GM12878 (cell line): ENCODE data around the gene TAF9B. TPM values are rescaled to one million over a fixed set of nuclear protein-coding genes. Genes with fewer than 3 reads are reported as not detected.
A peak's percentile ranks its signal among the peaks of the same experiment; 100 is the strongest.
"Not testable (repeated sequence)": the region's sequence is repeated elsewhere in the genome, so short reads cannot be mapped to it uniquely, and the experiment has no call there.

Experiments
- ATAC-seq: fragments of 200-7000 bp; cut with Tn5 transposase; 3 replicates; pipeline ENCODE4 v1.9.1; 2020; ENCODE audit warnings: mild to moderate bottlenecking, moderate library complexity
- BruUV-seq: library from RNA; stranded (reverse); fragments of 400-500 nt; replicated peaks from 2 replicates; lab custom pipeline; 2021; lab: Mats Ljungman, UMichigan
- CTCF ChIA-PET: fragments of 300-600 bp; sonication (Branson Sonifier 250); formaldehyde crosslinking; extraction: SDS; loops from one replicate; lab custom pipeline; 2021; ENCODE audit warnings: inconsistent platforms; lab: Yijun Ruan, JAX
- POLR2A ChIA-PET: fragments of 350-600 bp; formaldehyde crosslinking; extraction: SDS; loops from one replicate; lab custom pipeline; 2021; ENCODE audit warnings: inconsistent platforms; lab: Charles Lee
- RAD21 ChIA-PET: fragments of 300-600 bp; sonication (Branson Sonifier 250); formaldehyde crosslinking; loops from one replicate; lab custom pipeline; 2023; ENCODE audit warnings: antibody characterized with exemption; ENCODE audit not compliant: unreplicated experiment; lab: Charles Lee
- SMC1A ChIA-PET: fragments of 300-600 bp; sonication (Branson Sonifier 250); formaldehyde crosslinking; loops from one replicate; lab custom pipeline; 2023; ENCODE audit not compliant: unreplicated experiment, uncharacterized antibody; lab: Charles Lee
- DNase-seq: peaks from one replicate; pipeline ENCODE4 v3.0.0-alpha.2; 2011; ENCODE audit warnings: low read depth, low spot score
- FAIRE-seq: peaks from 3 replicates; lab custom pipeline; 2011; peaks lifted over from hg19 to GRCh38; lab: Jason Lieb, UNC
- H2AFZ ChIP-seq: 2 replicates; pipeline ENCODE4 v1.6.0; 2011; ENCODE audit warnings: low read depth, low read length, control low read depth; ENCODE audit not compliant: control insufficient read depth
- H3K27ac ChIP-seq: 2 replicates; pipeline ENCODE4 v1.5.1; 2011; ENCODE audit warnings: control low read depth; ENCODE audit not compliant: control insufficient read depth, insufficient read depth
- H3K27me3 ChIP-seq, 2 experiments: replicated peaks in 1 of 2; 2 replicates each; pipeline versions ENCODE4 v1.6.0 to v1.6.1; 2011; ENCODE audit warnings: low read length in 1 of 2; ENCODE audit not compliant: control insufficient read depth in 2 of 2, insufficient read depth in 2 of 2
- H3K36me3 ChIP-seq, 2 experiments: 2 replicates each; pipeline ENCODE4 v1.5.1; 2011; ENCODE audit warnings: low read length in 1 of 2; ENCODE audit not compliant: control insufficient read depth in 2 of 2, insufficient read depth in 2 of 2
- H3K4me1 ChIP-seq: 2 replicates; pipeline ENCODE4 v1.6.1; 2011; ENCODE audit warnings: mild to moderate bottlenecking, low read length, moderate library complexity, mixed read lengths; ENCODE audit not compliant: control insufficient read depth, insufficient read depth
- H3K4me2 ChIP-seq: 2 replicates; pipeline ENCODE4 v1.6.0; 2011; ENCODE audit warnings: control low read depth; ENCODE audit not compliant: control insufficient read depth, insufficient read depth
- H3K4me3 ChIP-seq: fragments of 200-600 bp; sonication (generic); 2 replicates; pipeline ENCODE4 v1.5.1; 2016
- H3K79me2 ChIP-seq: 2 replicates; pipeline ENCODE4 v1.6.0; 2011; ENCODE audit warnings: low read length; ENCODE audit not compliant: control insufficient read depth, insufficient read depth
- H3K9ac ChIP-seq: 2 replicates; pipeline ENCODE4 v1.8.0; 2011; ENCODE audit warnings: low read length, control low read depth, mixed read lengths; ENCODE audit not compliant: control insufficient read depth, insufficient read depth
- H3K9me3 ChIP-seq: replicated peaks from 3 replicates; pipeline ENCODE4 v1.5.1; 2011; ENCODE audit warnings: mild to moderate bottlenecking, low read length; ENCODE audit not compliant: control insufficient read depth, insufficient read depth
- H4K20me1 ChIP-seq: 2 replicates; pipeline ENCODE4 v1.6.0; 2011; ENCODE audit not compliant: control insufficient read depth, insufficient read depth
- CHD1 ChIP-seq: IDR thresholded peaks from 2 replicates; pipeline ENCODE4 v1.6.1; 2012; ENCODE audit warnings: low read depth, low read length, improper control_type of control experiment
- E2F8 ChIP-seq: fragments of 450-650 bp; IDR thresholded peaks from 2 replicates; pipeline ENCODE4 v1.6.1; 2018; ENCODE audit warnings: mild to moderate bottlenecking, low read depth, moderate library complexity; ENCODE audit not compliant: partially characterized antibody
- NR2C1 ChIP-seq: fragments of 450-650 bp; IDR thresholded peaks from 2 replicates; pipeline ENCODE4 v1.6.1; 2017; ENCODE audit warnings: antibody characterized with exemption, mild to moderate bottlenecking, moderate library complexity
- NR2C2 ChIP-seq: IDR thresholded peaks from 2 replicates; pipeline ENCODE4 v1.6.1; 2011; ENCODE audit warnings: borderline replicate concordance, low read depth; ENCODE audit not compliant: control insufficient read depth, insufficient read length
- SRF ChIP-seq, 2 experiments: IDR thresholded peaks; 2 replicates each; pipeline ENCODE4 v1.6.1; 2011; ENCODE audit warnings: low read depth in 2 of 2, low read length in 2 of 2, mild to moderate bottlenecking in 1 of 2, moderate library complexity in 1 of 2
- USF1 ChIP-seq: IDR thresholded peaks from 2 replicates; pipeline ENCODE4 v1.6.1; 2011; ENCODE audit warnings: borderline replicate concordance, low read depth, mild to moderate bottlenecking, moderate library complexity, mixed read lengths, low read length; ENCODE audit not compliant: insufficient read depth; ENCODE audit errors: extremely low read length
- in situ Hi-C: fragments of 300-500 bp; cut with MboI; formaldehyde crosslinking; loops from 9 replicates; pipeline ENCODE4 v1.14.3; 2018; ENCODE audit warnings: mixed read lengths
- intact Hi-C: fragments of 100-400 bp; cut with micrococcal nuclease; formaldehyde crosslinking; loops from one replicate; pipeline ENCODE4 v1.14.2; 2022; ENCODE audit not compliant: unreplicated experiment
- polyA plus RNA-seq, 11 experiments: library from polyadenylated mRNA; depleted of rRNA in 4 of 11; unstranded in 6 of 11; stranded (reverse) in 5 of 11; fragments of >200 nt; fragmentation: Nextera tagmentation in 4 of 11; fragmentation: Illumina TruSeq in 1 of 11; extraction: Ambion mirVana in 4 of 11; extraction: Trizol in 1 of 11; gene quantifications; 1 replicate in 1 of 11; 2 replicates in 10 of 11; pipeline versions ENCODE4 v1.2.1 to v1.2.3, GENCODE V29; 2011 to 2016; ENCODE audit warnings: inconsistent platforms in 2 of 11, missing spikeins in 2 of 11, low read depth in 1 of 11
- total RNA-seq, 4 experiments: library from RNA; depleted of rRNA in 3 of 4; stranded (reverse); fragments of >200 nt in 3 of 4; fragmentation: Illumina TruSeq in 1 of 4; extraction: Trizol in 1 of 4; gene quantifications; 2 replicates each; pipeline versions ENCODE4 v1.2.1 to v1.2.3, GENCODE V29; 2013 to 2021

TAF9B gene
- total and polyA plus RNA-seq, 10 of the 15 experiments (the other 5 are each of a cell fraction or from before 2014, with no cell fraction given), result 14.9 to 42.5 (median 22.3) TPM

- TF ChIP-seq NR2C1, result no peak
- no peak for TF ChIP-seq USF1
- TF ChIP-seq CHD1, result no peak
- TF ChIP-seq NR2C2, result no peak
Measured at GRCh38 chrX:78130396-78130795, 9.1 kb downstream of the TAF9B start (continued).

- Histone ChIP-seq H3K4me3 (no peak overlapping the region), H3K4me2 (no peak overlapping the region), H3K9ac (no peak overlapping the region), H3K4me1 (no peaks in the 10 kb centered on the region), H3K27me3 (no peaks in the 10 kb centered on the region), H3K79me2 (no peaks in the 10 kb centered on the region; the same call in 1 of the 2 replicates), H3K27ac (no peak overlapping the region), H2AFZ (no peak overlapping the region), H3K9me3 (no peaks in the 10 kb centered on the region), H3K36me3 (peaks cover 0 to 18% of the 10 kb centered on the region in 2 experiments; a peak in 2 of 4 replicates), H4K20me1 (peaks cover 4% of the 10 kb centered on the region; the same call in 1 of the 2 replicates)
- no peak for TF ChIP-seq SRF (IDR thresholded peaks at IDR 0.05; ENCODE audit: low read depth in 2 of 2, low read length in 2 of 2)
- peak; percentile 23 for TF ChIP-seq E2F8
- DNase-seq (no peak), FAIRE-seq (no peak), ATAC-seq (peak; percentile 26; the same call in 1 of the 3 replicates)
- SMC1A ChIA-PET, result interaction anchor here (2.5 kb wide), 1 partner anchor 14 kb away, joined by 8 read pairs; no protein-coding TSS in a partner anchor
- intact Hi-C loops (loop anchor here (10.0 kb wide), 2 partner anchors 385 to 955 kb away; no protein-coding TSS in a partner anchor), in situ Hi-C loops (no loop called here)
- RAD21 ChIA-PET, result interaction anchor here (1.2 kb wide), 1 partner anchor 8 kb away, joined by 5 read pairs; no protein-coding TSS in a partner anchor
- BruUV-seq, result no TSS peak
- CTCF ChIA-PET, result interaction anchor here (1.6 to 2.0 kb wide), 2 partner anchors 12 to 23 kb away, joined by 5 to 7 read pairs; no protein-coding TSS in a partner anchor
- POLR2A ChIA-PET, result interaction anchor here (1.3 kb wide), 1 partner anchor 12 kb away, joined by 4 read pairs; no protein-coding TSS in a partner anchor
Measured at GRCh38 chrX:78129714-78130113, 9.7 kb downstream of the TAF9B start.

- H3K36me3 ChIP-seq, result peaks cover 0 to 14% of the 10 kb centered on the region in 2 experiments; a peak in 3 of 4 replicates
- H3K4me2 ChIP-seq, ATAC-seq, H4K20me1 ChIP-seq, H3K4me3 ChIP-seq, H3K9ac ChIP-seq, FAIRE-seq, H3K27me3 ChIP-seq, H3K27ac ChIP-seq, H2AFZ ChIP-seq, H3K4me1 ChIP-seq, DNase-seq, intact Hi-C loops, RAD21 ChIA-PET, in situ Hi-C loops, H3K9me3 ChIP-seq: not testable (repeated sequence)
- CTCF ChIA-PET, result interaction anchor here (0.7 to 2.0 kb wide), 2 partner anchors 956 to 1939 kb away, joined by 3 to 4 read pairs; no protein-coding TSS in a partner anchor
- TSS peak; percentile 45 for BruUV-seq
- peaks cover 14% of the 10 kb centered on the region for H3K79me2 ChIP-seq
- POLR2A ChIA-PET, result interaction anchor here (0.7 kb wide), 1 partner anchor 820 kb away, joined by 3 read pairs; no protein-coding TSS in a partner anchor
- SMC1A ChIA-PET, result interaction anchor here (0.6 to 1.3 kb wide), 3 partner anchors 14 to 1042 kb away, joined by 3 read pairs; partner anchors contain the start of genes ATP7A and TAF9B
Measured at GRCh38 chrX:78125781-78126180, 13.7 kb downstream of the TAF9B start.
